LoVo (cell line): Measurements from ENCODE around the gene ZMYM3.

Source experiments
- DNase-seq: peaks from one replicate; pipeline ENCODE4 v3.0.0-alpha.2; 2016; ENCODE audit warnings: low spot score

Gene ZMYM3

DNA sequence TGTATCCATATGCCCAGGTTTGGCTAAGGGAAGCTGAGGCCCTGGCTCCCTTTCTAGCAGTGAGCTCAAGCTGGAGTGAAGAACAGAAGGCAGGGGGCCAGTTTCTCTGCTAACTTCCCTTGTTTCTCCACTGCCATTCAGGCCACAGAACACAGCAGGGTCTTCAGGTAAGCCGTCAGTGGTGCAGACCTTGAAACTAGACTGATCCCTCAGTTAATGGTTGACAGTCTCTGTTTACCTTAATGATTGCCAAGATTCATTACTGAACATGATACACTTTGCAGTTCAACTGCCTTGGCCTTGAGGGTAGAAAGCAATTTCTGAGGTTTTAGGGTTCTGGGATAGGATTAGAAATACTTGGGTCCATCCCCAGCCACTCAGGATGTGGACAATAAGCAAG, 39.8 kb downstream of the ZMYM3 start:
- no peak for DNase-seq

DNA sequence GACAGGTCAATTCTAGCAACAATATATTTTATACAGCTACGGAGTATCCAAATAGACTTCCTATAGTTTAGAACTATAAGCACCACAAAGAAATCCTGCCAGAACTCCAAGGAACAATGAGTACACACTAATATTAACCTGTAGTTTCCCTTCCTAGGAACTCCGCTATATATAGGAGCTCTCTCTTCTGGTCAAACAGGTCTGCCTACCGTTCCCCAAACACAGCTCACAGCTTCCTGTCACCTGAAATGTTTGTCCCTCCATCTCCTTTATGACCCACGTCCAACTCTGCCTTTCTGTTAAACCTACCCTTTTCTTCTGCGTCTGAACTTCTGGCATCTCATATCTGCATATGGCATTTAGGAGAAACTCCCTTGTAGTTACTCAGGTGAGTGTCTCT, 41.4 kb downstream of the ZMYM3 start:
- DNase-seq: no peak

GRCh38 chrX:71210816-71211215, 43.1 kb downstream of the ZMYM3 start:
- DNase-seq: no peak

DNA sequence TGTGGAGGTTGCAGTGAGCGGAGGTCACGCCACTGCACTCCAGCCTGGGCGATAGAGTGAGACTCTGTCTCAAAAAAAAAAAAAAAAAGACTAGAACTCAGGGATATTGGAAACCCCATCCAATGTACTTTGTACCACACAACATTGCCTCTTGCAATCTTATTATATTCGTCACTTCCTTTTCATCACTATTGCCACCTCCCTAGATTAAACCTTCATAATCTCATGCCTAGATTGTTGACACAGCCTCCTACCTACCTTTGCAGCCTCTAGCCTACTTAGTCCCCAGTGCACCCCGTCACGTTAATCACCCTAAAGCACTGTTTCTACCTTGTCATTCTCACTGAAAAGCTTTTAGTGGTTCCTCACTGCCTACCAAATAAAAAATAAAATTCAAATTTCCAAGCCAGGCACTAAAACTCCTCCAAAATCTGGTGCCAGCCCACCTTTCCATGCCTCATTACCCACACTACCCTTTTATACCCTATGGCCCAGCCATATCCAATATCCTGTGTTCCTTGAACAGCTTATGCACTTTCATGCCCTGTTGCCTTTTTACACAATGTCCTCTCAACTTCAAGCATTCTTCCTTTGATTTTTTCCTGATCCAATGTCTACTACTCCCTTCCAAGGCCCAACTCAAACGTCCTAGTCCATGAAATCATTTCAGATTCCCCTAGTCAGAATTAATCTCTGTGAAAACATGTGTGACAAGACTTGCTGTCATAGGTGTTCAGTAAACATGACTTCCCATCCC, 54.5 kb downstream of the ZMYM3 start:
- DNase-seq: no peak

- DNase-seq: no peak
Measured at GRCh38 chrX:71198066-71198465, 55.9 kb downstream of the ZMYM3 start.

- no peak for DNase-seq
Measured at GRCh38 chrX:71195964-71196649, 57.8 kb downstream of the ZMYM3 start.

GRCh38 chrX:71191248-71191647, 62.7 kb downstream of the ZMYM3 start:
- DNase-seq: no peak
